GM12878 (cell line): ENCODE measurements around the gene MARCHF9. TPM values are rescaled to one million over a fixed set of nuclear protein-coding genes. Genes with fewer than 3 reads are reported as not detected.

ENCODE experiments used
- ATAC-seq: fragments of 200-7000 bp; cut with Tn5 transposase; 3 replicates; pipeline ENCODE4 v1.9.1; 2020; ENCODE audit warnings: mild to moderate bottlenecking, moderate library complexity
- BruUV-seq: library from RNA; stranded (reverse); fragments of 400-500 nt; replicated peaks from 2 replicates; lab custom pipeline; 2021; lab: Mats Ljungman, UMichigan
- CTCF ChIA-PET: fragments of 300-600 bp; sonication (Branson Sonifier 250); formaldehyde crosslinking; extraction: SDS; loops from one replicate; lab custom pipeline; 2021; ENCODE audit warnings: inconsistent platforms; lab: Yijun Ruan, JAX
- POLR2A ChIA-PET: fragments of 350-600 bp; formaldehyde crosslinking; extraction: SDS; loops from one replicate; lab custom pipeline; 2021; ENCODE audit warnings: inconsistent platforms; lab: Charles Lee
- RAD21 ChIA-PET: fragments of 300-600 bp; sonication (Branson Sonifier 250); formaldehyde crosslinking; loops from one replicate; lab custom pipeline; 2023; ENCODE audit warnings: antibody characterized with exemption; ENCODE audit not compliant: unreplicated experiment; lab: Charles Lee
- SMC1A ChIA-PET: fragments of 300-600 bp; sonication (Branson Sonifier 250); formaldehyde crosslinking; loops from one replicate; lab custom pipeline; 2023; ENCODE audit not compliant: unreplicated experiment, uncharacterized antibody; lab: Charles Lee
- DNase-seq: peaks from one replicate; pipeline ENCODE4 v3.0.0-alpha.2; 2011; ENCODE audit warnings: low read depth, low spot score
- FAIRE-seq: peaks from 3 replicates; lab custom pipeline; 2011; peaks lifted over from hg19 to GRCh38; lab: Jason Lieb, UNC
- H2AFZ ChIP-seq: 2 replicates; pipeline ENCODE4 v1.6.0; 2011; ENCODE audit warnings: low read depth, low read length, control low read depth; ENCODE audit not compliant: control insufficient read depth
- H3K27ac ChIP-seq: 2 replicates; pipeline ENCODE4 v1.5.1; 2011; ENCODE audit warnings: control low read depth; ENCODE audit not compliant: control insufficient read depth, insufficient read depth
- H3K27me3 ChIP-seq, 2 experiments: replicated peaks in 1 of 2; 2 replicates each; pipeline versions ENCODE4 v1.6.0 to v1.6.1; 2011; ENCODE audit warnings: low read length in 1 of 2; ENCODE audit not compliant: control insufficient read depth in 2 of 2, insufficient read depth in 2 of 2
- H3K36me3 ChIP-seq, 2 experiments: 2 replicates each; pipeline ENCODE4 v1.5.1; 2011; ENCODE audit warnings: low read length in 1 of 2; ENCODE audit not compliant: control insufficient read depth in 2 of 2, insufficient read depth in 2 of 2
- H3K4me1 ChIP-seq: 2 replicates; pipeline ENCODE4 v1.6.1; 2011; ENCODE audit warnings: mild to moderate bottlenecking, low read length, moderate library complexity, mixed read lengths; ENCODE audit not compliant: control insufficient read depth, insufficient read depth
- H3K4me2 ChIP-seq: 2 replicates; pipeline ENCODE4 v1.6.0; 2011; ENCODE audit warnings: control low read depth; ENCODE audit not compliant: control insufficient read depth, insufficient read depth
- H3K4me3 ChIP-seq: fragments of 200-600 bp; sonication (generic); 2 replicates; pipeline ENCODE4 v1.5.1; 2016
- H3K79me2 ChIP-seq: 2 replicates; pipeline ENCODE4 v1.6.0; 2011; ENCODE audit warnings: low read length; ENCODE audit not compliant: control insufficient read depth, insufficient read depth
- H3K9ac ChIP-seq: 2 replicates; pipeline ENCODE4 v1.8.0; 2011; ENCODE audit warnings: low read length, control low read depth, mixed read lengths; ENCODE audit not compliant: control insufficient read depth, insufficient read depth
- H3K9me3 ChIP-seq: replicated peaks from 3 replicates; pipeline ENCODE4 v1.5.1; 2011; ENCODE audit warnings: mild to moderate bottlenecking, low read length; ENCODE audit not compliant: control insufficient read depth, insufficient read depth
- H4K20me1 ChIP-seq: 2 replicates; pipeline ENCODE4 v1.6.0; 2011; ENCODE audit not compliant: control insufficient read depth, insufficient read depth
- CBX5 ChIP-seq: sonication (generic); IDR thresholded peaks from 2 replicates; pipeline ENCODE4 v1.6.1; 2016; ENCODE audit warnings: low read depth, moderate library complexity, mild to moderate bottlenecking, inconsistent platforms
- CHD2 ChIP-seq: IDR thresholded peaks from 2 replicates; pipeline ENCODE4 v1.6.1; 2011; ENCODE audit warnings: low read depth, low read length, improper control_type of control experiment, borderline replicate concordance
- DPF2 ChIP-seq: fragments of 450-650 bp; IDR thresholded peaks from 2 replicates; pipeline ENCODE4 v1.6.1; 2017; ENCODE audit warnings: mild to moderate bottlenecking
- EP300 ChIP-seq, 2 experiments: fragments of 150-350 bp in 1 of 2; IDR thresholded peaks; 2 replicates each; pipeline ENCODE4 v1.6.1; 2011 to 2012; ENCODE audit warnings: low read depth in 2 of 2, low read length in 2 of 2, borderline replicate concordance in 1 of 2, improper control_type of control experiment in 1 of 2, inconsistent platforms in 1 of 2; ENCODE audit not compliant: control insufficient read depth in 1 of 2
- FOXM1 ChIP-seq: IDR thresholded peaks from 2 replicates; pipeline ENCODE4 v1.6.1; 2012; ENCODE audit warnings: low read depth, mild to moderate bottlenecking, inconsistent platforms, low read length, moderate library complexity
- HDAC2 ChIP-seq: fragments of 200-600 bp; sonication (generic); IDR thresholded peaks from 2 replicates; pipeline ENCODE4 v1.6.1; 2017
- NRF1 ChIP-seq: conservative IDR thresholded peaks from 2 replicates; pipeline ENCODE4 v1.6.1; 2011; ENCODE audit warnings: mild to moderate bottlenecking, low read depth, low read length, improper control_type of control experiment
- RB1 ChIP-seq: fragments of 450-650 bp; formaldehyde crosslinking; IDR thresholded peaks from 2 replicates; pipeline ENCODE4 v1.6.1; 2017; ENCODE audit warnings: mild to moderate bottlenecking, borderline replicate concordance
- SKIL ChIP-seq: fragments of 450-650 bp; IDR thresholded peaks from 2 replicates; pipeline ENCODE4 v1.6.1; 2017; ENCODE audit warnings: mild to moderate bottlenecking, low read depth, inconsistent platforms; ENCODE audit not compliant: poor library complexity, severe bottlenecking
- SMAD5 ChIP-seq: IDR thresholded peaks from 2 replicates; pipeline ENCODE4 v1.6.1; 2016; ENCODE audit warnings: antibody characterized with exemption, low read depth
- TARDBP ChIP-seq: IDR thresholded peaks from 2 replicates; pipeline ENCODE4 v1.6.1; 2016; ENCODE audit warnings: borderline replicate concordance
- TCF12 ChIP-seq: IDR thresholded peaks from 2 replicates; pipeline ENCODE4 v1.6.1; 2011; ENCODE audit warnings: low read depth, mild to moderate bottlenecking, low read length
- WGBS: methylation state at CpG from one replicate; pipeline ENCODE4 v1.1.6; 2016; ENCODE audit warnings: low lambda C conversion rate; ENCODE audit not compliant: insufficient replicate concordance, insufficient coverage; ENCODE audit errors: missing lambda C conversion rate; 5-methylcytosine and 5-hydroxymethylcytosine counted together
- in situ Hi-C: fragments of 300-500 bp; cut with MboI; formaldehyde crosslinking; loops from 9 replicates; pipeline ENCODE4 v1.14.3; 2018; ENCODE audit warnings: mixed read lengths
- intact Hi-C: fragments of 100-400 bp; cut with micrococcal nuclease; formaldehyde crosslinking; loops from one replicate; pipeline ENCODE4 v1.14.2; 2022; ENCODE audit not compliant: unreplicated experiment
- polyA plus RNA-seq, 11 experiments: library from polyadenylated mRNA; depleted of rRNA in 4 of 11; unstranded in 6 of 11; stranded (reverse) in 5 of 11; fragments of >200 nt; fragmentation: Nextera tagmentation in 4 of 11; fragmentation: Illumina TruSeq in 1 of 11; extraction: Ambion mirVana in 4 of 11; extraction: Trizol in 1 of 11; gene quantifications; 1 replicate in 1 of 11; 2 replicates in 10 of 11; pipeline versions ENCODE4 v1.2.1 to v1.2.3, GENCODE V29; 2011 to 2016; ENCODE audit warnings: inconsistent platforms in 2 of 11, missing spikeins in 2 of 11, low read depth in 1 of 11
- total RNA-seq, 4 experiments: library from RNA; depleted of rRNA in 3 of 4; stranded (reverse); fragments of >200 nt in 3 of 4; fragmentation: Illumina TruSeq in 1 of 4; extraction: Trizol in 1 of 4; gene quantifications; 2 replicates each; pipeline versions ENCODE4 v1.2.1 to v1.2.3, GENCODE V29; 2013 to 2021
- TF ChIP-seq, protein P1 (sequence below): fragments of 450-650 bp; IDR thresholded peaks from 2 replicates; pipeline ENCODE4 v1.6.1; 2017; ENCODE audit warnings: mild to moderate bottlenecking, moderate library complexity
- TF ChIP-seq, protein P2 (sequence below): IDR thresholded peaks from 2 replicates; pipeline ENCODE4 v1.6.1; 2011; ENCODE audit warnings: borderline replicate concordance, low read depth, mild to moderate bottlenecking, moderate library complexity, mixed read lengths, low read length; ENCODE audit not compliant: insufficient read depth; ENCODE audit errors: extremely low read length

The MARCHF9 gene
- total and polyA plus RNA-seq, 10 of the 15 experiments (the other 5 are each of a cell fraction or from before 2014, with no cell fraction given): 2.4 to 29.3 (median 13.0) TPM

DNA sequence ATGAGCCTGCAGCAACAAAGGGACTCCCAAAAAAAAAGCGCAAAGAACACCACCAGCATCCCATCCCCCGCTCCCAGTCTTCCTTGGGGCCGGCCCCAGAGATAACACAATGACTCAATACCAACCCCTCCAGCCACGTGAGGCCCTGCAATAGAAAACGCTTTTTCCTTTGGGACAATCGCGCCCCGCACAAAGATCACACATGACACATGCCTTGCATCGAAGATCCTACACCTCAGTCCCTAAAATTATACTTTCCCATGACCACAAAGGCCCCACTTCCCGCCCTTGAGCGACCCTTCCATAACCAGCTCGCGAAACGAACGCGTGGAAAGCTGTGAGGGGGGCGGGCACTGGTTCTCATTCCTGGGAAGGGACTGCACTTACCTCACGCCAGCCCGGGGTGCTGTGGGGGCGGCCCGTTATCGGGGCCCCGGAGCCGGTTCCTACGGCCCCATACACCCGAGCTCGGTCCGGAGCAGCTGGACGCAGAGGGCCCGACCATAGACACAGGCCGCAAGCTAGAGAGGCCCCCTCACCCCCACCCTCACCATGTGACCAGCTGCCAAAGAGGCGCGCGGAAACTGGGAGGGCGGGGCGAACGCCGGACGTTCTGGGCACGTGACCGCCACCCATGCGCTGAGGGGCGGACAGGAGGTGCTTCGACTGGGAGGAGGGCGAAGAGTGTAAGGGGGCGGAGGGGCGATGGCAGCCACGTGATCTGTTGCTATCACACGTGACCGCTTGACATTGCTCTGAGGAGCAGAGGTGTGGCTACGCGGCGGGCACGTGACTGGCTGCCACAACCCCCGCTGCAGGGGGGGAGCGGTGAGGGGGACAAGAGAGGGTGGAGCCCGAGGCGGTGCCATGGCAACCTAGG, 2.9 kb upstream of the MARCHF9 start, which contains the start of gene CDK4:
Gene CDK4, minus strand, starts transcription at position 523 of the 880 bp plus-strand sequence. CDS start 593 bp downstream, outside the sequence.
- CTCF ChIA-PET: interaction anchor here (0.7 to 1.2 kb wide), 4 partner anchors 8 to 143 kb away, joined by 3 read pairs; no protein-coding TSS in a partner anchor
- SMC1A ChIA-PET: no interaction called here
- Histone ChIP-seq H2AFZ (peak within 1 kb of the TSS; percentile 83), H3K79me2 (peaks cover 30% of the 10 kb centered on the region), H3K27ac (peak within 1 kb of the TSS; percentile 94), H3K9me3 (no peaks in the 10 kb centered on the region), H4K20me1 (no peaks in the 10 kb centered on the region), H3K27me3 (no peaks in the 10 kb centered on the region), H3K9ac (peak within 1 kb of the TSS; percentile 99), H3K4me1 (peaks cover 27% of the 10 kb centered on the region), H3K4me2 (peak within 1 kb of the TSS; percentile 78), H3K36me3 (peaks cover 6 to 7% of the 10 kb centered on the region in 2 experiments), H3K4me3 (peak within 1 kb of the TSS; percentile 79)
- intact Hi-C loops (loop anchor here (10.0 kb wide), 1 partner anchor 277 kb away; the partner anchor contains the start of gene ARHGAP9), in situ Hi-C loops (no loop called here)
- RAD21 ChIA-PET: interaction anchor here (0.6 to 1.1 kb wide), 5 partner anchors 10 to 189 kb away, joined by 3 to 5 read pairs (median 3); no protein-coding TSS in a partner anchor
- TSS peak; percentile 89 for BruUV-seq
- WGBS: 0% methylated on average over 56 of the region's 58 CpGs
- ATAC-seq (peak; percentile 85), FAIRE-seq (peak; percentile 95), DNase-seq (peak; percentile 99)
- POLR2A ChIA-PET: interaction anchor here (0.6 to 1.2 kb wide), 3 partner anchors 10 to 29 kb away, joined by 4 to 18 read pairs (median 4); no protein-coding TSS in a partner anchor
- TF ChIP-seq CBX5 (no peak), TCF12 (peak; percentile 14; the same call in 1 of the 2 replicates), EP300 (IDR thresholded peaks at IDR 0.05; ENCODE audit: borderline replicate concordance in 1 of 2, control insufficient read depth in 1 of 2, low read depth in 2 of 2, low read length in 2 of 2) (peak in 1 of 2 experiments; percentile 77; a peak in 2 of 4 replicates), NRF1 (peak; percentile 31; the same call in 1 of the 2 replicates), CHD2 (peak; percentile 49; the same call in 1 of the 2 replicates), TARDBP (peak; percentile 83), FOXM1 (no peak; the same call in 1 of the 2 replicates), SMAD5 (peak; percentile 66), HDAC2 (0 out of 2 replicates have a peak, but pooled peaks have one; percentile 53), DPF2 (0 out of 2 replicates have a peak, but pooled peaks have one; percentile 50), RB1 (peak; percentile 94), SKIL (no peak)
- TF ChIP-seq, protein P1, sequence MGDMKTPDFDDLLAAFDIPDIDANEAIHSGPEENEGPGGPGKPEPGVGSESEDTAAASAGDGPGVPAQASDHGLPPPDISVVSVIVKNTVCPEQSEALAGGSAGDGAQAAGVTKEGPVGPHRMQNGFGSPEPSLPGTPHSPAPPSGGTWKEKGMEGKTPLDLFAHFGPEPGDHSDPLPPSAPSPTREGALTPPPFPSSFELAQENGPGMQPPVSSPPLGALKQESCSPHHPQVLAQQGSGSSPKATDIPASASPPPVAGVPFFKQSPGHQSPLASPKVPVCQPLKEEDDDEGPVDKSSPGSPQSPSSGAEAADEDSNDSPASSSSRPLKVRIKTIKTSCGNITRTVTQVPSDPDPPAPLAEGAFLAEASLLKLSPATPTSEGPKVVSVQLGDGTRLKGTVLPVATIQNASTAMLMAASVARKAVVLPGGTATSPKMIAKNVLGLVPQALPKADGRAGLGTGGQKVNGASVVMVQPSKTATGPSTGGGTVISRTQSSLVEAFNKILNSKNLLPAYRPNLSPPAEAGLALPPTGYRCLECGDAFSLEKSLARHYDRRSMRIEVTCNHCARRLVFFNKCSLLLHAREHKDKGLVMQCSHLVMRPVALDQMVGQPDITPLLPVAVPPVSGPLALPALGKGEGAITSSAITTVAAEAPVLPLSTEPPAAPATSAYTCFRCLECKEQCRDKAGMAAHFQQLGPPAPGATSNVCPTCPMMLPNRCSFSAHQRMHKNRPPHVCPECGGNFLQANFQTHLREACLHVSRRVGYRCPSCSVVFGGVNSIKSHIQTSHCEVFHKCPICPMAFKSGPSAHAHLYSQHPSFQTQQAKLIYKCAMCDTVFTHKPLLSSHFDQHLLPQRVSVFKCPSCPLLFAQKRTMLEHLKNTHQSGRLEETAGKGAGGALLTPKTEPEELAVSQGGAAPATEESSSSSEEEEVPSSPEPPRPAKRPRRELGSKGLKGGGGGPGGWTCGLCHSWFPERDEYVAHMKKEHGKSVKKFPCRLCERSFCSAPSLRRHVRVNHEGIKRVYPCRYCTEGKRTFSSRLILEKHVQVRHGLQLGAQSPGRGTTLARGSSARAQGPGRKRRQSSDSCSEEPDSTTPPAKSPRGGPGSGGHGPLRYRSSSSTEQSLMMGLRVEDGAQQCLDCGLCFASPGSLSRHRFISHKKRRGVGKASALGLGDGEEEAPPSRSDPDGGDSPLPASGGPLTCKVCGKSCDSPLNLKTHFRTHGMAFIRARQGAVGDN: no peak; the same call in 1 of the 2 replicates
- TF ChIP-seq, protein P2, sequence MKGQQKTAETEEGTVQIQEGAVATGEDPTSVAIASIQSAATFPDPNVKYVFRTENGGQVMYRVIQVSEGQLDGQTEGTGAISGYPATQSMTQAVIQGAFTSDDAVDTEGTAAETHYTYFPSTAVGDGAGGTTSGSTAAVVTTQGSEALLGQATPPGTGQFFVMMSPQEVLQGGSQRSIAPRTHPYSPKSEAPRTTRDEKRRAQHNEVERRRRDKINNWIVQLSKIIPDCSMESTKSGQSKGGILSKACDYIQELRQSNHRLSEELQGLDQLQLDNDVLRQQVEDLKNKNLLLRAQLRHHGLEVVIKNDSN: peak; percentile 99
